ENCODE measurements around the gene TBC1D22A.
"Not testable (repeated sequence)": the region's sequence is repeated elsewhere in the genome, so short reads cannot be mapped to it uniquely, and the experiment has no call there.

Gene TBC1D22A

DNA sequence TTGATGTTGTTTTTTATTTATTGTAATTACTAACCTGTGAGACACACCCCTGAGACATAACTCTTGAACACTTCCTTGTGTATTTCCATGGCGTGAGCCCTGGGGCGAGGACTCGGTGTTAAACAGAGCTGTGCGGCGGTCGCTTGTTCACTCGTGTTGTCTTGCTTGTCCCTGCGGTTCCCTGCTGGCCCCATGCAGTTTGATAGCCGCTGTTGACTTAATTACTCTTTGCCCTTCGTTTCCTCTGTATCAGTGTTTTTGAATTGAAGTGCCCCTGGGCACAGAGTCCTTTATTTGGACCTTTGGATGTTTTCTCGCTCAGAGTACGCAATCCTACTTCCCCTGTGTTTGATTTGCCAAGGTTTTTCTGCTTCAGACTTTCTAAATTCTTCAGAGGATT is 52.7 kb downstream of the TBC1D22A start:
- no peak for DNase-seq

DNA sequence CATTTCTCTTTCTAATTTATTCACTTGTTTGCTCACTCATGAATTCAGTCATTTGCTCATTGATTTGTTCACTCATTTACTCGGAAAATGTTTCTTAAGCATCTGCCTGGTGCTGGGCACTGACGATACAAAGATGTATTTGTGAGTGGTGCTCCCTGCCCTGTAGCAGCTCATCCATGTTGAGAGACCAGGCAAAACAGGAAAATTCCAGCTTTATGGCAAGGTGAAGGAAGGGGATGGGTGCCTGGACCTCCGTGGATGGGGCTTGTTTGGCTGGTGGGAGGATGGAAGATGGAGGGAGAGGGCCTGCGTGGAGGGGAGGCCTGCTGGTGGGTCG is 53.1 kb downstream of the TBC1D22A start:
- no peak for DNase-seq

DNA sequence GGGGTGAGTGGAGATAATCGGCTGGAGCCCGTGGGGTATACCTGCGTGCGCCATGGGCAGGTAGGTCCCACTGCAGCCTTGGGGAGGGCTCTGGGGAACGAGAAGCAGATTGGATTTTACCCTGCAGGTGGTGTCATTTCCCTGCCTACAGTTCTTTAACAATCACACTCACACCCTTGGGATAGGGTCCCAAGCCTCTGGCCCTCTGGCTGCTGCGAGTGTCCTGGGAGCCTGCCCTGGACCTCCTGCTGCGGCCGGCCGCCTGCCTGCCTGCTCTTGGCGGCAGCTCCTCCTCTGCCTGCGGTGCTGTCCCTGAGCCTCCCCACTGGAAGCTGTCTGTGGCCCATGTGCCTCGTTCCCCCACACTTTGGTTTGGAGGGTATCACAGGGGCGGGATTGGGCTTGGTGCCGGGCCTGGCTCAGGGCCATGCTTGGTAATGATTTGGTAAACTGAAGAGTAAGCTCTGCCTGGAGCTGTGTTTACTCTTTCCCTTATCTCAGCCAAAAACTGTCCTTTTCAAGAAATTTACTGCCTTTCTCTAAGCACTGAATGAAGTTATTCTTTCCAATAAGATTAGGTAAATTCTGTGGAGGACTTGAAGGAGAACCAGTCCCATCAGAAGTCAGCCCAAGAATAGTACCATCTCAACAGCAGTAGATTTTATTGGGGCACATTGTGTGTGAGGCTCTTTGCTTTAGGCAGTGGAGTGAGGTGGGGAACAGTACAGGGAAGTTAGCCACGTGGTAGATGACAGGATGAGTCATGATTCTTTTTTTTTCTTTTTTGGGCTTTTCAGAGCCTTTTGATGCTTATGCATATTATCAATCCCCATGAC is 53.7 kb downstream of the TBC1D22A start:
- DNase-seq, result no peak

DNA sequence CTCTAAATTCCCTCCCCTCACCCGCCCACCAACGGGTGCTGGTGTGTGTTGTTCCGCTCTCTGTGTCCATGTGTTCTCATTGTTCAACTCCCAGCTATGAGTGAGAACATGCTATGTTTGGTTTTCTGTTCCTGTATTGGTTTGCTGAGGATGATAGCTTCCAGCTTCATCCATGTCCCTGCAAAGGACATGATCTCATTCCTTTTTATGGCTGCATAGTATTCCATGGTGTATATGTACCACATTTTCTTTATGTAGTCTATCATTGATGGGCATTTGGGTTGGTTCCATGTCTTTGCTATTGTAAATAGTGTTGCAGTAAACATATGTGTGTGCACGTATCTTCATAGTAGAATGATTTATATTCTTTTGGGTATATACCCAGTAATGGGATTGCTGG is 54.9 kb downstream of the TBC1D22A start:
- not testable (repeated sequence) for DNase-seq

DNA sequence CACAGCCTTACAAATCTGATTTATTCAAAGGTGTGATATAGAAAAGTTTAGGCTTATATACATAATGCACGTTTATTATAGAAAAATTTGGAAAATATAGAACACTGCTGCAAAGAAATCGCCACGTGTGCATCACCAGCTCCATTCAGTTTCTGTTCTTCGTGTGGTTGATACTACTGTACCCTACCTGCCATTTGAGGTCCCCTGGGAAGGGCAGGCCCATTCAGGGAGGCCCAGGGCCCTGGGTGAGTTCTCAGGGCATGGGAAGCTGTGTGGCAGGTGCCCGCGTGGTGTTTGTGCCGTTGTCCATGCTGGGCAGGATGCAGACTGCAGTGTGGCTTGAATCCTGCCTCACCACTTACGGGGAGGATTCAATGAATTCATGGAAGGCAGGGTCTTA is 60.8 kb downstream of the TBC1D22A start:
- DNase-seq, result no peak

DNA sequence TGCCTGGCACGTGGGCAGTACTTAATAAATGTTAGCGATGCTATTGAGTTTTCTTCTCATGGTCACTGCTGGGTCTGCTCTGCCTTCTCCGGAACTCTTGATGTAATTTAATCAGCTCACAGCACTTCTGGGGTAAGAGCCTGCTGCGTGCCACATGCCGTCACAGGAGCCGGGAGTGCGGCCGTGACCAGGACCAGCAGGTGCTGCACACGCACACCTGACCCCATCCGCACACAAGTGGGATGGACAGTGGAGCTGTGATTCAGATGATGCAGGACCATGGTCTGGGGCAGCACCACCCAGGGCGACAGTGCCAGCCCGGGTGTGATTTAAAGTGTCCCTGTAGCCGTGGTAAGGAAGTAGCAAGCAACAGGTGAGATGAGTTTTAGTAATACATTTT is 61.2 kb downstream of the TBC1D22A start:
- no peak for DNase-seq

DNA sequence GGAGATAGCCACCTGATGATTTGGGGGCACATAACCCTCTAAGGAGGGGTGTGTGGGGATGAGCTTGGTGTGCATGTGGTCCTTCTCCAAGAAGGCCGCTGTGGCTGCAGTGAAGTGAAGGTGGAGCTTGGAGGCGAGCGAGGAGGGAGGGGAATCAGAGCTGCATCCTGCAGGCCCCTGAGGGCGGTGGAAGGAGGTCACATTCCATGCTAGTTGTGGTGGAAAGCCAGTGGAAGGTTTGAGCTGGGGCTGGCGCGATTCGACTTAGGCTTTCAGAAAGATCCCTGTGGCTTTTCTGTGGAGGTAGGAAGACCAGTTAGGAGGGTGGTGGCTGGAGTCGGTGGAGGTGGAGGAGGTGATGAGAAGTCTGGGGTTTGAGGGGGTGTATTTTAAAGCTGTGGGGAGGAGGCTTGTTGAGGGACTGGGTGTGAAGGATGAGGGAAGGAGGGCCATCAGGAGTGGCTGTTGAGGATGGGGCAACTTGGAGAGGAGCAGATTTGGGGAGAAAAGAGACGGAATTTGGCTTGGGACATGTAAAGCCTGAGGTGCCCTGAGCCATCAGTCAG is 62.0 kb downstream of the TBC1D22A start:
- no peak for DNase-seq

DNA sequence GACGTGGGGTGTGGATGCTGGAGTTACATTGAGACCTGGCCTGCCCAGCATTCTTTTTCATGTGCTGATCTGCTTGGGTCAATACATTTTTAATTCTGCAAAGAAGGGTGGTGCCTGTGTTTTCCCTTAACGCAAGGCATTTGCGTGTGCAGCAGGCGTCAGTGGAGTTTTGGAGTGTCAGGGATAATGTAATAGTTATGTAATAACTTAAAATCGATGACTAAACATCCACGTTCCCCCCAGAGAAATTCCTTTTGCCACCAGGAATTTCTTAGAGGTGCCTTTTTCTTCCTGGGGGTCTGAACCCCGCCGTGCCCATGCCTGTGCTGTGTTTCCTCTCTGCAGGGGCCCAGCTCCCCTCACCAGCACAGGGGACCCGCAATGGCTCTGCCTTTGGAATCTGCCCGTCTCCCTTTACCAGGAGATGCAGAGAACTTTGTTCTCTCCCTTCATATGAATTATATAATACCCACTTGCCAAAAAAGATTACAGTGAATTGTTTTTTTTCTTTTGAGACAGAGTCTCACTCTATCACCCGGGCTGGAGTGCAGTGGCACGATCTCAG is 62.6 kb downstream of the TBC1D22A start:
- DNase-seq, result no peak

DNA sequence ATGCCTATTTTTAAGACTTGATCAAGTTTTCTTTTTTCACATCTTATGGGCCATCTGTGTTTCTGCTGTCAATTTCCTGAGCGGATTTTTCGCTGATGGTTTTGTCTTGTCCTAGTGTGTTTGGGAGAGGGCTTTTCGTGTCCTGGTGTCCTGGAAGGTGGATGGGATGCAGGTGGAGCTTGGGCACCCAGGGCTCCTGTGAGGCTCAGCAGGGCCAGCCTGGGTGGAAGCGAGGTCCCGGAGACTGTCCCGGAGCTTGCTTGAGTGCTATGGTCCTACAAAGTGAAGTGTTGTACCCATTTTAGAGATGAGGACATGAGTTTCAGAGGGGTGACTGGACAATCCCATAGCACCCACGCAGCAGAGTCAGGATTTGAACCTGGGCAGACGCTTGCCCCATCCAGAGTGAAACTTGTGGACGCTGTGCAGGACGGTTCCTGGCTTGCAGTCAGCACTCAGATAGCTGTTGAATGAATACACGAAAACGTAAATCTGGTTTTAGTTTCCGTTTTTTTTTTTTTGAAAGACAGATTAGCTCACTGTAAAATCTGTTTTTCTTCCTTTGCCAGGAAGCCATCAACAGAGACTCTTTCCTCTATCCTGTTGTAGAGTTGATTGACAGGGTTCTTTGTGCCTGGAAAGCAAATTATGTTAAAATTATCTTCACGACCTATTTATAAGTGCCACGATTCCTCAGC is 64.1 kb downstream of the TBC1D22A start:
- no peak for DNase-seq

DNA sequence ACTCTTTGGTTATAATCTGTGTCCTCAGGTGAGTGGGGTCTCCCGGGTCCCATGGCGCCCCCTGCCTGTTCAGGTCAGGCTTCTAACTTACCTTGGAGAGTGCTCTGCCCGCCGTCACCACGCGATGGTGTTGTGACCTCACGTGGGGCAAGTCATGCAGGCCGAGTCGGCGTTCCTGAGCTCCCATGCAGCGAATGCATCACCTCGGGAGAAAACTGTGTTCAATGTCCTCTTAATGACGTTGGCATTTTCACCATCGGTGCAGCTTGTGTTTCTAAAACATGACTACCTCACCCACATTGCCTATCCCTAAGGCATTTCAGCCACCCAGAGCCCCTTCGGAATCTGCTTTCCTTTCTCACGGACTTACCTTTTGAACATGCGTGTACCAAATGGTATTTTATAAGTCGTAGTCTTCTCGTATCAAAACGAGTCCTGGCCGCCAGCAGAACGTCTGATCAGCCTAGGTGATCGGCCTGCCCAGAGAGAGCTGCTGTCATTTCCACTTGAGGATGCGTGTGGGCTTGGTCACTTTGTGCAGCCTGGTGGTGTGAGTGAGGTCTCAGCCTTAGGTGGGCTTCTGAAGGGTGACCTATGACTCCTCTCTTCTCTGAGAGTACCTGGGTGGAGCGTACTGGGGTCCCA is 64.8 kb downstream of the TBC1D22A start:
- no peak for DNase-seq

DNA sequence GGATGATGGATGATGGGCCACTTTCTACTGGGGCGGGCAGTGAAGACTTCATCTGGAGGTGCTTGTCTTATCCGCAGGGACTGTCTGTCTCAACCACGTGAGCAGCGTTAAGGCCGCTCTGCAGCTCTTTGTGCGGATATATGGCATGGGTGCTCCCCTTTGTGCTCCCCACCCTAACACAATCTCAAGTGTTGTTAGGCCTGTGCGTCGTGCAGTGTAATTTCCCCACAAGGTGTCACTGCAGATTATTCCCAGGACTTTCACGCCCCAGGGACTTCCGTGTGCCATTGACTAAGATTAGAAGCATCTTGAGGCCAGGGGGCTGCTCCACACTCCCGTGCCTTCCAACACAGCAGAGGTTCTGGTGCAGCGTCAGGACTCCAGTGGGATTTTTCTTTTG is 65.3 kb downstream of the TBC1D22A start:
- no peak for DNase-seq

DNA sequence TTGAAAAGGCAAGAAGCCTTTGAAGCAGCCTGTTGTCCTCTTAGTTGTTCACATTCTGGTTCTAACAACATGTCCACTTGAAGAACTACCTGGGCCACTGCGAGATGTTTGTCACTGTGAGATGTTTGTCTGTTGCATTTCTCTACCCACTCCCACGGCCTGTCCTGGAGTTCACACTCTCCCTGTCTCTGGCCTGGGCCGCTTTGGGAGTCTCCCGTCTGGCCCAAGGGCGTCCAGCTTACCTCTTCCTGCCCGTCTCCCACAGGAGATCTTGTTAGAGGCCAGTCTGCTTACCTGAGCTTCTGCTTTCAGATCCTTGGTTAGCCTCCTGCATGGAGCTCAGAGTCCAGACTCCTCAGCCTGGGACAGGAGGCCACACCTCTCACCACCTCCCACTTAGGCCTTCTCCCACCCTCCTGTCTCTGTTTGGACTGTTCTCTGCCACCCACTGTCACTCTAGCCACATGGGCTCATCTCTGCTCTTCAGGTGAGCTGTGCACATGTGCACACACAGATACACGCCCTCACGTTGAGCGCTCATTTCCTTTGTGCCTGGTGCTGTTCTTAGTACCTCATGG is 66.0 kb downstream of the TBC1D22A start:
- DNase-seq, result no peak

DNA sequence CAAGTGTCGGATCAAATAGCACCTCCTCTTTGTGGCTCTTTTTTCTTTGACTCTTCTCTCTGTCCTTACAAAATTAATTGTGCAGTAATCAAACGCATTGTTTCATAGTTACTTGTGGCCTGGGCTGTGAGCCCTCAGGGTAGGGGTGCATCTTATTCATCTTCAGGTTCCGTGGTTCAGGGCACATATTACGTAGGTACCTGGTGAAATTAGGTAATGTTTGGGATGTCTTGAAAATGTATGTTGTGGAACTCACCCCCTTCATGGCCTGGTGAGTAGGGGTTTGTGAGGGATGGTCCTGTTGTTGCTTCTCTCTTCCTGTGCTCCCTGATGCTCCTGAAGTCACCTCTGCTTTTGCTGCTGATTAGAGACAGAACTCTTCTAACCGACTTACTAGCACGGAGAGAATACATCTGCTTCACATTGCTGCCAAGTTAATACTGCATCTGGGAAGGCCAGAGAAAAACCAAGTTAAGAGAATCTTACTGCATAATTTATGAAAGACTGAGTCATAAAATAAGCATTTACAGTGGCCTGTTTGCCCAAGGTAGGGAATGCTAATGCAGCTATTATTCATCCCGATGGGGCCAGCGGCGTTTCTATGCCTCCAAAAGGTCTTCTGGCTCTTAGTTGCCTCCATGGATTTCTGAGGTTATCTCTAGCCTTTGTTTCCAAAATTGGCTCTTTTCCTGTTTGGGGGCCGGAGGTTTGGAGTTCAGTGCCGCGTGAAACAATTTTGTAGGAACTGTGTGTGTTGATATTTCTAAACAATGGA is 66.9 kb downstream of the TBC1D22A start:
- no peak for DNase-seq

DNA sequence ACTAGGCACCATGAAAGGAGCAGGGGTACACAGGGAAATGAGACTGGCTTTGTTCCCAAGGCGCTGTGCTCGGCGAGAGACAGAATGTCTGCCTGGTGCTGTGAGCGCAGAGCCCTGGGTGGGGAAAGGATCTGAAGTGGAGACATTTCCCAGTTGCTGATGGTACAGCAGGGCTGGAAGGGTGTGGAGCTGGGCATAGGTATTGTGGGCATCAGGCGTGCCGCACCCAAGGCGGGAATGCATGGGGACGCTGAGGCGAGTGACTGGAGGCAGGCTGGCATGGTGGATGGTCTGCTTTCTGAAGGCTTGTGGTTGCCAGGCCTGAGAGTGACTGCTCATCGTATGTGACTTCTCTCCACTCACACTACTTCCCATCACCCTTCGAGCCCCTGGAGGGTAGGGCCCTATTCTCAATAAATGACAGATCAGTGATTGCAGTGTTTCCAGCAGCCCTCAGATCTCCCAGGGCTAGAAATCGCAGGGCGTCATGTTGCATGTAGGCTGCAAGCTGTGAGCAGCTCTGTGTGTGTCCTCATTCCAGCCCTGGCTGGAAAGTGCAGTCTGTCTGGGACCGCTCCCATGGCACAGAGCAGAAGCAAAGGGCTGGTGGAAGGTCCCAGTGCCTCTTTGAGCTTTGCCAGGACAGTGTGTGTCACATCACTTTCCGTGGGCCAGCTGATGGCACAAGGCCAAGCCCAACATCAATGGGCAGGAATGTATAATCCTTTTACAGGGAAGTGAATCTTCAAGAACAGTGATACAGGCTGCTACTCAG is 67.7 kb downstream of the TBC1D22A start:
- no peak for DNase-seq

DNA sequence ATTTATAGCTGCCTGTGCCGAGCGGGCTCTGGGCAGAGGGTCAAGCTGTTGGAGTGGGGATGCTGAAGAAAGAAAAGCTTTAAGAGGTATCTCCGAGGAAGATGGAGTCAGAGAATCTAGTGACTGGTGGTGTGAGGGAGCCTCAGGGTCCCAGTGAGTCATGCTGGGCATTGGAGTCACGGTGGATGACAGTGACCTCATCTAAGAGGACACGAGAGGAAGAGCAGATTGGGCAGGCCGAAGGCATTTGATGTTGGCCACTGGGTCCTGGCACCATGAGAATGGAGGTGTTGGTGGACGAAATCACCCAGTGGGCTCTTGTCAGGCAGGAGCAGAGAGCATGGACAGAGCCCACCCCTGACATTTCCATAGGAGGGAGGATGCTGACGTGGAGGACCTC is 68.4 kb downstream of the TBC1D22A start:
- DNase-seq, result no peak

DNA sequence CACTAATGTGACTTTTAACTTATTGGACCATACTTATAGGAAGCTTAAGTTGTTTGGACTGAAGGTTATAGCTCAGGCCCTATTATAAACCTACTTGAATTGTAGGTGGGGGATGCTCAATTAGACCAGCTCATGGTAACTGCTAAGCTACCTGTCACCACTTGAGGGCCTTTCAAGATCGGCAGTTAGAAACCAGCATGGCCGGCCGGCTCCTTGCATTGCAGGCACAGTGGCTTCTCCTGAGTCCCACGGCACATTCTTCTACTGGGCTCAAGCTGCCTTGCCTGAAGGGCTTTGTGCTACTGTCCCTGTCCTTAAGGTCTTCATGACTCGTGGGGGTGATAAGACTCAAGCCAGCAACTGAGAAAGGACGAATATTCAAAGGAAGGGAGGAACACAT is 70.8 kb downstream of the TBC1D22A start:
- no peak for DNase-seq

DNA sequence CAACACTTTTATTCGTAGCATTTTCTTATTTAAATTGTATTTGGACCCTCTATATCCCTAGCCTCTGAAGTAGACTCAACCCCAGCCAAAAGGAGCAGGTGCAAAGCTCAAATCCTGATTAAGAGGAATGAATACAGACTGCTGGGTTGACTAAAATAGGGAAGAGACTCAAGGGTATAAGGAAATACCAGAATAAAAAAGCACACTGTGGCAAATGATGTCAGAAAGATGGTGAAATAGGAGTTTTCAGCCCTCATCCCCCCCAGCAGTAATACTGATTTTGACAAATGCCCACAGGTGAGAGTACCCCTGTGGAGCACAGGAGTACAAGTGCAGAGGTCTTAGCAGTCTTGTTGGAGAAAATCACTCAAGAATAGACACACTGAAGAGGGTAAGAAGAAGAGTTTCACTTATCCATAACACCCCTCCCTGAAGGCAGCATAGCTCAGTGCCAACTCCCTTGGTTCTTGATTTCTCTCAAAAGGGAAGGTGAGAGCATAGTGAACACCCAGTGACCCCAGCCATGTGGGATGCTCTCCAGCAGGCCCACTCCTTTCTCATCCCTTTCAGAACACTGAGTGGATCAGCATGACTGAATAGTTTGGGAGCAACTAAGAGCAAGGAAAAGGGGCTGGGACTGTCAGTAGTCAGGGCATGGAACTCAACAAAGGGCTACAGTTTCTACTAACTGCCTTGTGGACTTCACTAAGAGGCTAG is 71.7 kb downstream of the TBC1D22A start:
- DNase-seq, result no peak

DNA sequence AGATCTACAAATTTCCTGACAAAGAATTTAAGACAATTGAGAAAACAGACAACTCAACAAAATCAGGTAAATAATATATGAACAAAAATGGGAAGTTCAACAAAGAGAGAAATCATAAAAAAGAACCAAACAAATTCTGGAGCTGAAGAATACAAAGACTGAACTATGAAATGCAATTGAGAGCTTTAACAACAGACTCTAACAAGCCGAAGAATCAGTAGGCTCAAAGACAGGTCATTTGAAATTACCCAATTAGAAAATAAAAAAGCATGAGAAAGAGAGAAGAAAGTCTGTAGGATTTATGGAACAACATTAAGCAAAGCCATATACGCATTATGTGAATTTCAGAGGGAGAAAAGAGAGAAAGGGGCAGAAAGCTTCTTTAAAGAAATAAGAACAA is 72.8 kb downstream of the TBC1D22A start:
- DNase-seq, result no peak

DNA sequence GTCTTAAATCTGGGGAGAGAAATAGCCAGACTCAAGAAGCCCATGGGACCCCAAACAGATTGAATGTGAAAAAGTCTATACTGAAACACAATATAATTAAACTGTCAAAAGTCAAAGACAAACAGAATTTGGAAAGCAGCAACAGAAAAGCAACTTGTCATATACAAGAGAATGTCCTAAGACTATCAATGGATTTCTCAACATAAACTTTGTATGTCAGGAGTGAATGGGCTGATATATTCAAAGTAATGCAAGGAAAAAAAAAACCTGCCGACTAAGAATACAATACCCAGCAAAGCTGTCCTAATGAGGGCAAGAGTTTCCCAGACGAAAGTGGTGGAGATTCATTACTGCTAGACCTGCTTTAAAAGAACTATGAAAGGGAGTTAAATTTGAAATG is 73.2 kb downstream of the TBC1D22A start:
- DNase-seq, result no peak

DNA sequence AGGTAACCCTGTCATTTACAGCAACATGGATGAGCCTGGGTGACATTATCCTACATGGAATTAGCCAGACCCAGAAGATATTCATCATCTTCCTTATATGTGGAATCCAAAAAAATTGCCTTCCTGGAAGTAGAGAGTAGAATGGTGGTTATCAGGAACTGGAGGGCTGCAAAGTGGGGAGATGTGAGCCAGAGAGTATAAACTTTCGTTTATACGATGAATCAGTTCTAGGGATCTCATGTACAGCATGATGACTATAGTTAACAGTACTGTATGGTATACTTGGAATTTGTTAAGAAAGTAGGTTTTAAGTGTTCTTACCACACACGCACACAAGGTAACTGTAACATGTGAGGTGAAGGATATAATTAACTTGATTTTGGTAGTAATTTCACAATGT is 79.1 kb downstream of the TBC1D22A start:
- DNase-seq, result no peak

DNA sequence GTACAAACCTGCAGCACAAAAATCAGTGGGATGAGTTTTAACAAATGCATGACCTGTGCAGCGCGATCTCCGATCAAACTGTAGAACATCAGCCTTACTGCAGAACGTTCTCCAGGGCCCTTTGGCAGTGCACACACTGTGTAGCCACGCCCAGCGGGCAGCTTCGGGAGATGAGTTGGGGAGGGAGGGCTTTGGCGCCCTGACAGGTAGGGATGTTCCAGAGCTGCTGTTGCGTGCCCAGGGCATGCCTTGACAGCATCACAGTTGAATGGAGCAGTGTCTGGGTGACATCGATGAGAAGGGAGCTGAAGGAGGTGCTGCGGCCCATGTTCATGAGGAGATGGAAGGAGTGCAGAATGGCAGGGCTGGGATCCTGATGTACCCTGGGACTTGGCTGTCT is 80.2 kb downstream of the TBC1D22A start:
- DNase-seq, result no peak
